D721Med (cell line): ENCODE results near the gene NPNT.

Source experiments
- DNase-seq: peaks from one replicate; pipeline ENCODE4 v3.0.0; 2011; ENCODE audit warnings: low spot score; ENCODE audit not compliant: insufficient read length
- FAIRE-seq: peaks from 2 replicates; lab custom pipeline; 2011; peaks lifted over from hg19 to GRCh38; lab: Jason Lieb, UNC
- CTCF ChIP-seq: IDR thresholded peaks from 2 replicates; pipeline ENCODE4 v1.5.1; 2012; ENCODE audit warnings: mild to moderate bottlenecking, control low read depth; ENCODE audit not compliant: insufficient read depth; ENCODE audit errors: missing control alignments

Gene NPNT

DNA sequence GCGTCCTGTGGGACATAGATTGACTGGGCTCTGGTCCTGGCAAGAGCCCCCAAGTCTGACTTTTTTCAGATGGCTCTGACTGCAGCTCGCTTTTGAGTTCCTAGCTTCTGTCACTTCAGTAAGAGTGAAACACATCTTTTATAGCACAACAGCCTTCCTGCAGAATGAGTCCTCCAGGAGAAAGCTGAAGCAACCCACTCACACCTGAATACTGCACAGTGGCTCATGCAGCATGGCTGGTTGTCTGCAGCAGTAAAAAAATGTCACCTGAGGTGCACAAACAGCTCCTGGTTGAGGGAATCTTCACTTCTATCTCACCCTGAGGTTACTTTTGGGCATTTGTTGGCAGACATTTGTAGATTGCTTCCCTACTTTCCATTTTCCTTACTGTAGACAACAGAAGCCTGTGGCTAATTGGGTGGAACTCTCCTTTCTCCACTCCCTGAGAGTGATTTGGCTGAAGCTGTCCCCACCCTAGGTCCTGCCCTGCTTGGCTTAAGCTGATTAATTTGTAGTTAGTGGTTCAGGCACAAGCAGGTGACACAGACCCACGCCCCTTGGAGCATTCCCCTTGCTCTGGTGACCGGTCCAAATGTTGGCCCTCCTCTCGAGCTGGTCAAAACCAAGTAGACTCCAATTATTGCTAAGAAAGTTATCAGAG lies 99.7 kb downstream of the NPNT start:
- FAIRE-seq, result no peak
- TF ChIP-seq CTCF, result no peak
- no peak for DNase-seq

DNA sequence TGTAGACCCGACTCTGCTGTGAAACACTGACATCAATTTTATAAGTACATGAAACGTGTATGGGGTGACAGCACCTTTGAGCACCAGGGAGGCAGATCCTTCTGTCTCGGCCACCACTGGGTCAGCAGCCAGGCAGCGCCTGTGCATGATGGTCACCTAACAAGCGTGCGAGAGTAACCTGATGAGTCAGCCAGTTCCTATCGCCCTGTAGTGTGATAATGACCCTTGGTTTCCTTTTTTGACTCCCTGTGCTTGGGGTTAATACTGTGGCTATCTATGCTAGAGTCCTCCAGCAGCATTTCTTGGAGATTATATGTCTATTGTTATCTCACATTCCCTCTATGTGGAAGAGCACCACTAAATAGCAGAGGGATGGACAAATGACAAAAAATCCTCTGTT lies 101.6 kb downstream of the NPNT start:
- FAIRE-seq, result no peak

DNA sequence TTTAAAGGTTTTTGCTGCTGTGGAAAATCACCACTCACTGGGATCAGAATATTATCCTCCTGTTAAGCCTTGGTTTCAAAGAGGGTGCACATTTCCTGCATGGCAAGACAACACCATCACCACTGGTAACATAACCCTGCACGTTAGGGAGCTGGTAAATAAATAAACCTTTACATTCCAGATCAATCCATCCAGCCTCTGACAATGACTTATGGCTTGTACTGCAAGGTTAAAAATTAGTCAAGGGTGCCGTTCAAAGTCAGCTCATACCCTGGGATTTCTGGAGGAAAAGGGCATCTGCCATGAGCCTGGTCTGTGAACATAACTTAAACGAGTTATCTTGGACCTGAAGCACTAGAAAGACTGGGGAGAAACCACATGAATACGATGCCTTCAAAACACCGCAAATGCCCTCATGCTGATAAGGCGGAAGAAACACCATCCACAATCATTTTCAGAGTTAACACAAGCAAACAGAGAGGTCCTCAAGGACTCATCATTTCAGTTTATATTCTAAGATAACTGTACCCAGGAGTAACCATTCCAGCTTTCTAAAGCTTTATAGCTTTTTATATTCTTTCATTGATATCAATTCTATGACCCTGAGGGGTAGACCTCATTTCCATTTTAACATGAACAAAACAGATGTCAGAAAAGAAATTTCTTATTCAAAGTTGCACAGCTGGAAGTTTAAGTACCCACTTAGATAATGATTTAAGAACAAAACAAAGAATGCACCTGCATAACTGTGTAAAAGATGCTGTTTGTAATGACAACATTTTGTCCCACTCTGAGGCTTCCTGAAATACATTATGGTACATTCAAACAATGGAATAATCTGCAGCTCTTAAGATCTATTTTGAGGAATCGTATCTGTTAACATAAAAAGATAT lies 103.1 kb downstream of the NPNT start:
- TF ChIP-seq CTCF, result no peak
- DNase-seq, result no peak
- FAIRE-seq, result no peak

More for the DNA sequence above, 101.6 kb downstream of the NPNT start:
- TF ChIP-seq CTCF, result no peak
- no peak for DNase-seq

- DNase-seq (no peak), FAIRE-seq (no peak)
- no peak for TF ChIP-seq CTCF
Observed at GRCh38 chr4:106002994-106003393, 107.7 kb downstream of the NPNT start.

- no peak for TF ChIP-seq CTCF
- no peak for FAIRE-seq
- no peak for DNase-seq
Observed at GRCh38 chr4:106010761-106011160, 115.5 kb downstream of the NPNT start.

- FAIRE-seq (peak; percentile 25), DNase-seq (no peak)
- TF ChIP-seq CTCF, result no peak
Observed at GRCh38 chr4:106011387-106011786, 116.1 kb downstream of the NPNT start.

DNA sequence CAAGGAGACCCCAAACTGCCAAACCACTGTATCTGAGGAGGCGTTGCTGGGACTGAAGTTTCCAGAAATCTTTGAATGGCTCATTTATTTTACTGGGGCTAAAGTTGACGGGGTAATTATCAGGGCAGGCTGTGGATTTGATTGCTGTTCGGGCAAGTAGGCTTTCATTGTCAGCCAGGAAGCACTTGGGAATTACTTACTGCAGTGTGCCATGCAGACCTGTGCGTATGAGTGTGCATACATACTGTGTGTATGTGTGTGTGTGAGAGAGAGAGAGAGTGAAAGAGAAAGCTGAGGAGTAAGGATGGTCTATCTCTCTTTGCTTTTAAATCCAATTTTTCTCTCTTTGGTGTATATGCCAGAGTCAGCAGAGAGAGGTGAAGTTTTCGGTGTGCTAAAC lies 122.7 kb downstream of the NPNT start:
- DNase-seq (no peak), FAIRE-seq (no peak)
- TF ChIP-seq CTCF, result no peak
